Activated CD8-positive, alpha-beta T cell treated with anti-CD3 and anti-CD28 coated beads for 36 hours (primary cell): ENCODE measurements around the gene ACTA2. TPM values are rescaled to one million over a fixed set of nuclear protein-coding genes. Genes with fewer than 3 reads are reported as not detected.

ENCODE experiments used
- ATAC-seq: fragments of 200-7000 bp; cut with Tn5 transposase; one replicate; pipeline ENCODE4 v1.10.0; 2021; ENCODE audit warnings: mild to moderate bottlenecking, moderate library complexity
- CTCF ChIA-PET: fragments of 350-600 bp; sonication (Branson Sonifier 250); formaldehyde crosslinking; loops from one replicate; lab custom pipeline; 2021; ENCODE audit warnings: antibody characterized with exemption; lab: Charles Lee
- POLR2A ChIA-PET: fragments of 350-600 bp; sonication (Branson Sonifier 250); formaldehyde crosslinking; loops from one replicate; lab custom pipeline; 2021; ENCODE audit warnings: antibody characterized with exemption; lab: Charles Lee
- DNase-seq: peaks from one replicate; pipeline ENCODE4 v3.0.0-alpha.2; 2020
- H3K27ac Mint-ChIP-seq: one replicate; pipeline ENCODE4 v1.8.0; 2021; ENCODE audit warnings: mild to moderate bottlenecking, mixed read lengths
- H3K27me3 Mint-ChIP-seq: one replicate; pipeline ENCODE4 v1.8.0; 2021; ENCODE audit warnings: mixed read lengths
- H3K36me3 Mint-ChIP-seq: one replicate; pipeline ENCODE4 v1.8.0; 2021; ENCODE audit warnings: low read depth, mixed read lengths
- H3K4me1 Mint-ChIP-seq: one replicate; pipeline ENCODE4 v1.8.0; 2021; ENCODE audit warnings: low read depth, mixed read lengths
- H3K4me3 Mint-ChIP-seq: one replicate; pipeline ENCODE4 v1.8.0; 2021; ENCODE audit warnings: mild to moderate bottlenecking, moderate library complexity, mixed read lengths
- H3K9me3 Mint-ChIP-seq: one replicate; pipeline ENCODE4 v1.8.0; 2021; ENCODE audit warnings: mixed read lengths
- intact Hi-C: fragments of 100-400 bp; cut with micrococcal nuclease; formaldehyde crosslinking; loops from one replicate; pipeline ENCODE4 v1.10.0; 2022
- total RNA-seq, 2 experiments: library from RNA; stranded (reverse); gene quantifications; one replicate each; pipeline ENCODE4 v1.2.3, GENCODE V29; 2021
- TF ChIP-seq, protein P1 (sequence below): fragments of 200-600 bp; IDR thresholded peaks from one replicate; pipeline ENCODE4 v1.8.0; 2022; ENCODE audit warnings: antibody characterized with exemption, mild to moderate bottlenecking

ACTA2 gene
- total RNA-seq, 2 experiments from 2014 or later: 13.3 to 14.9 TPM

GRCh38 chr10:88941026-88941425 is 11.5 kb downstream of the ACTA2 start:
- Mint-ChIP-seq H3K4me1 (peaks cover 15% of the 10 kb centered on the region), H3K36me3 (peaks cover 4% of the 10 kb centered on the region)
- ATAC-seq: no peak

DNA sequence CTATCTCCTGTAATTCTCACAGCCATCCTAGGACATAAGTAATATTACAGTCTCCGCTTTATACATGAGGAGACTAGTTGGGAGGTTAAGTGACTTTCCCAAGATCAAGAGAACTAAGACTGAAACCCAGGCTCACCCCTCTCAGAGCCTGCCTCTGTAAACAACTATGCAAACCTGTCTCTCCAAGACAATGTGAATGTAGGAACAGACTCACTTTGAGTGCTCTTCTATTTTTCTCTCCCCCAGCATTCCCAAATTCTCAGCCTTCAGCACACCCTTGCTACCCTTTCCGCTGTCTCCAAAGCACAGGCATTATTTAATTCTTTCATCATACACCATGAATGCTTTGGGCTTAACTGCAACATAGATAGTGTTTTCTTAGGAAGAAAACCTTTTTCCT is 13.6 kb downstream of the ACTA2 start:
- Mint-ChIP-seq H3K36me3 (peaks cover 6% of the 10 kb centered on the region), H3K9me3 (no peaks in the 10 kb centered on the region), H3K4me3 (no peak overlapping the region), H3K27ac (no peak overlapping the region), H3K4me1 (peaks cover 16% of the 10 kb centered on the region), H3K27me3 (no peaks in the 10 kb centered on the region)
- DNase-seq (no peak), ATAC-seq (no peak)
- intact Hi-C loops: loop anchor here (5.0 to 10.0 kb wide), 3 partner anchors 46 to 93 kb away; no protein-coding TSS in a partner anchor
- POLR2A ChIA-PET: no interaction called here
- TF ChIP-seq, protein P1, sequence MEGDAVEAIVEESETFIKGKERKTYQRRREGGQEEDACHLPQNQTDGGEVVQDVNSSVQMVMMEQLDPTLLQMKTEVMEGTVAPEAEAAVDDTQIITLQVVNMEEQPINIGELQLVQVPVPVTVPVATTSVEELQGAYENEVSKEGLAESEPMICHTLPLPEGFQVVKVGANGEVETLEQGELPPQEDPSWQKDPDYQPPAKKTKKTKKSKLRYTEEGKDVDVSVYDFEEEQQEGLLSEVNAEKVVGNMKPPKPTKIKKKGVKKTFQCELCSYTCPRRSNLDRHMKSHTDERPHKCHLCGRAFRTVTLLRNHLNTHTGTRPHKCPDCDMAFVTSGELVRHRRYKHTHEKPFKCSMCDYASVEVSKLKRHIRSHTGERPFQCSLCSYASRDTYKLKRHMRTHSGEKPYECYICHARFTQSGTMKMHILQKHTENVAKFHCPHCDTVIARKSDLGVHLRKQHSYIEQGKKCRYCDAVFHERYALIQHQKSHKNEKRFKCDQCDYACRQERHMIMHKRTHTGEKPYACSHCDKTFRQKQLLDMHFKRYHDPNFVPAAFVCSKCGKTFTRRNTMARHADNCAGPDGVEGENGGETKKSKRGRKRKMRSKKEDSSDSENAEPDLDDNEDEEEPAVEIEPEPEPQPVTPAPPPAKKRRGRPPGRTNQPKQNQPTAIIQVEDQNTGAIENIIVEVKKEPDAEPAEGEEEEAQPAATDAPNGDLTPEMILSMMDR: no peak
- CTCF ChIA-PET: interaction anchor here (1.0 to 6.9 kb wide), 3 partner anchors 12 to 279 kb away, joined by 4 to 82 read pairs (median 10); no protein-coding TSS in a partner anchor

More at GRCh38 chr10:88941026-88941425, 11.5 kb downstream of the ACTA2 start:
- Mint-ChIP-seq H3K27ac (no peak overlapping the region), H3K4me3 (no peak overlapping the region), H3K9me3 (no peaks in the 10 kb centered on the region), H3K27me3 (no peaks in the 10 kb centered on the region)
- intact Hi-C loops: no loop called here
- ChIA-PET POLR2A (no interaction called here), CTCF (interaction anchor here (1.5 to 2.0 kb wide), 3 partner anchors 9 to 276 kb away, joined by 3 to 10 read pairs (median 4); no protein-coding TSS in a partner anchor)
- TF ChIP-seq, protein P1: no peak
- DNase-seq: no peak

GRCh38 chr10:88938039-88938438 is 14.5 kb downstream of the ACTA2 start:
- Mint-ChIP-seq H3K27ac (no peak overlapping the region), H3K4me3 (no peak overlapping the region), H3K9me3 (no peaks in the 10 kb centered on the region), H3K36me3 (peaks cover 6% of the 10 kb centered on the region), H3K27me3 (no peaks in the 10 kb centered on the region), H3K4me1 (peaks cover 16% of the 10 kb centered on the region)
- CTCF ChIA-PET: interaction anchor here (0.6 to 6.9 kb wide), 11 partner anchors 8 to 280 kb away, joined by 3 to 82 read pairs (median 4); no protein-coding TSS in a partner anchor
- no peak for DNase-seq
- intact Hi-C loops: loop anchor here (5.0 to 10.0 kb wide), 3 partner anchors 47 to 94 kb away; no protein-coding TSS in a partner anchor
- no peak for ATAC-seq
- POLR2A ChIA-PET: no interaction called here
- TF ChIP-seq, protein P1: no peak

GRCh38 chr10:88936656-88937055 is 15.9 kb downstream of the ACTA2 start:
- intact Hi-C loops: loop anchor here (5.0 to 10.0 kb wide), 3 partner anchors 48 to 96 kb away; no protein-coding TSS in a partner anchor
- Mint-ChIP-seq H3K36me3 (peaks cover 6% of the 10 kb centered on the region), H3K9me3 (no peaks in the 10 kb centered on the region), H3K4me3 (no peak overlapping the region), H3K27me3 (no peaks in the 10 kb centered on the region), H3K4me1 (peaks cover 23% of the 10 kb centered on the region), H3K27ac (peak overlapping the region; percentile 10)
- ChIA-PET POLR2A (interaction anchor here (0.6 to 1.2 kb wide), 3 partner anchors 54 to 107 kb away, joined by 3 to 4 read pairs (median 4); partner anchors contain the start of gene FAS), CTCF (interaction anchor here (0.6 to 6.9 kb wide), 13 partner anchors 8 to 319 kb away, joined by 3 to 82 read pairs (median 4); no protein-coding TSS in a partner anchor)
- DNase-seq: no peak
- TF ChIP-seq, protein P1: no peak
- ATAC-seq: no peak
